Measurements from ENCODE around the gene CDK8.

Gene CDK8

DNA sequence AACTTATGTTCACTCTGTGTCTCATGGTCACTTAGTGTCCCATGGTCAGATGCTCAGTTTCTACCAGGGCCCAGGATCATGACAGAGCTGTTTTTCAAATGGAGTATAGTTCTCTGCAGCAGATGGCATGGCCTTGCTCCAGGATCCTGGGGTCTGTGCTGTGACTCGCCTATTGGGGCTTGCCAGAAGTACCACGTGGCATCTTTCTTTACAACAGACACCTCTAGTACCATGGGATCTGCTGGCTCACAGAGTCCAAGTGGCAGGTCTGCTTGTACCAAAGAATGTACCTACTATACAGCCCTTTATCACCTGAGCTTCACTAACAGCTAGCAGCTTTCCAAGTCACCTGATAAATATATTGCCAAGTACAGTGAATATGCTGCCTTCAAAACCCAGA is 25.8 kb upstream of the CDK8 start:
- H3K9me2 ChIP-seq (replicated peaks; ENCODE audit: control insufficient read depth, low read length), result no peaks in the 10 kb centered on the region
- H4K20me1 ChIP-seq (ENCODE audit: control insufficient read depth, insufficient read depth, low read depth, low read length), result no peaks in the 10 kb centered on the region
- H3F3A ChIP-seq (ENCODE audit: control insufficient read depth, insufficient read depth), result no peaks in the 10 kb centered on the region
- no peaks in the 10 kb centered on the region for H3K9me3 ChIP-seq (ENCODE audit: control insufficient read depth, insufficient read depth, low read length)
- H3K27ac ChIP-seq (ENCODE audit: low read depth, low read length), result no peak overlapping the region
- H3K4me3 ChIP-seq (ENCODE audit: low read length), result no peak overlapping the region
- no peaks in the 10 kb centered on the region for H3K27me3 ChIP-seq (ENCODE audit: control insufficient read depth, low read length)
- TF ChIP-seq CTCF (IDR thresholded peaks at IDR 0.05; ENCODE audit: low read depth, low read length, poor library complexity, severe bottlenecking) (no peak), EZH2phosphoT487 (IDR thresholded peaks at IDR 0.05; ENCODE audit: borderline replicate concordance, low read length) (no peak)
- H3K36me3 ChIP-seq (ENCODE audit: control insufficient read depth, low read length), result no peaks in the 10 kb centered on the region
- H3K4me2 ChIP-seq (ENCODE audit: low read length), result no peak overlapping the region
- H3K4me1 ChIP-seq (ENCODE audit: control insufficient read depth, low read length), result peaks cover 2% of the 10 kb centered on the region
- no peaks in the 10 kb centered on the region for H3K79me2 ChIP-seq (ENCODE audit: control insufficient read depth, low read length)

DNA sequence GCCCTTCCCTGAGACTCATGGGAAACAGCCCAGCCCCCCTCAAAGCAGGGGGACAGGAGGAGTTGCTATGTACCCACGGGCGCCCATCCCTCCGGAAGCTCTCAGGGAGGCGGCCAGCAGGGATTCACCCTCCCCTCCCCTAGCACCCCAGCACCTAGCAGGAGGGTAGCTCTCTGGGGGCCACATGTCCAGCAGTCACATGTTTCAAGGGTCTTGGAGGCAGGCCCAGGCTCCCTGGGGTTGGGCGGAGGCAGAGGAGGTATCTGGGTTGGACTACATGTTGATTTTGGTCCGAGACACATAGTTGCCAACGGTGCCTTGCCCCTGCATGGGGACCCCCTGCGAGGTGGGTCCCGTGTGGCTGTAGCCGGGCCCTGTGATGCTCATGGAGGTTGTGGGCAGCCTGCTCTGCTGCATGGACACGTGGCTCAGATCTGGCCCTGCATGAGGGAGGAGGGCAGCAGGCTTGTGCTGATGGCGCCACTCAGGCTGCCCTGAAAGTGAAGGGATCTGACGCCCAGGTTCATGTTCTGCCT is 24.8 kb upstream of the CDK8 start:
- H3K4me1 ChIP-seq (ENCODE audit: control insufficient read depth, low read length), result no peaks in the 10 kb centered on the region
- H3K27ac ChIP-seq (ENCODE audit: low read depth, low read length), result no peak overlapping the region

GRCh38 chr13:26230703-26231102 is 23.2 kb upstream of the CDK8 start:
- no peak overlapping the region for H3K4me3 ChIP-seq (ENCODE audit: low read length)
- no peaks in the 10 kb centered on the region for H3K79me2 ChIP-seq (ENCODE audit: control insufficient read depth, low read length)
- no peak for TF ChIP-seq CTCF (IDR thresholded peaks at IDR 0.05; ENCODE audit: low read depth, low read length, poor library complexity, severe bottlenecking)
- no peak for TF ChIP-seq EZH2phosphoT487 (IDR thresholded peaks at IDR 0.05; ENCODE audit: borderline replicate concordance, low read length)
- H3K36me3 ChIP-seq (ENCODE audit: control insufficient read depth, low read length), result no peaks in the 10 kb centered on the region
- no peaks in the 10 kb centered on the region for H3K27me3 ChIP-seq (ENCODE audit: control insufficient read depth, low read length)
- H3K9me2 ChIP-seq (replicated peaks; ENCODE audit: control insufficient read depth, low read length), result no peaks in the 10 kb centered on the region
- no peaks in the 10 kb centered on the region for H3K4me1 ChIP-seq (ENCODE audit: control insufficient read depth, low read length)
- no peaks in the 10 kb centered on the region for H3F3A ChIP-seq (ENCODE audit: control insufficient read depth, insufficient read depth)
- H3K27ac ChIP-seq (ENCODE audit: low read depth, low read length), result no peak overlapping the region
- H3K9me3 ChIP-seq (ENCODE audit: control insufficient read depth, insufficient read depth, low read length), result no peaks in the 10 kb centered on the region
- no peaks in the 10 kb centered on the region for H4K20me1 ChIP-seq (ENCODE audit: control insufficient read depth, insufficient read depth, low read depth, low read length)
- no peak overlapping the region for H3K4me2 ChIP-seq (ENCODE audit: low read length)

More for the DNA sequence above, 24.8 kb upstream of the CDK8 start:
- TF ChIP-seq EZH2phosphoT487 (IDR thresholded peaks at IDR 0.05; ENCODE audit: borderline replicate concordance, low read length) (no peak), CTCF (IDR thresholded peaks at IDR 0.05; ENCODE audit: low read depth, low read length, poor library complexity, severe bottlenecking) (no peak)
- H3K36me3 ChIP-seq (ENCODE audit: control insufficient read depth, low read length), result no peaks in the 10 kb centered on the region
- no peak overlapping the region for H3K4me3 ChIP-seq (ENCODE audit: low read length)
- no peaks in the 10 kb centered on the region for H3K9me2 ChIP-seq (replicated peaks; ENCODE audit: control insufficient read depth, low read length)
- H3K9me3 ChIP-seq (ENCODE audit: control insufficient read depth, insufficient read depth, low read length), result no peaks in the 10 kb centered on the region
- no peaks in the 10 kb centered on the region for H3K79me2 ChIP-seq (ENCODE audit: control insufficient read depth, low read length)
- no peaks in the 10 kb centered on the region for H4K20me1 ChIP-seq (ENCODE audit: control insufficient read depth, insufficient read depth, low read depth, low read length)
- no peaks in the 10 kb centered on the region for H3F3A ChIP-seq (ENCODE audit: control insufficient read depth, insufficient read depth)
- H3K4me2 ChIP-seq (ENCODE audit: low read length), result no peak overlapping the region
- no peaks in the 10 kb centered on the region for H3K27me3 ChIP-seq (ENCODE audit: control insufficient read depth, low read length)
